NCI-H146 treated with DMSO at 0.1 percent for 48 hours (cell line): ENCODE data around the gene TTC12.

ENCODE experiments used
- DNase-seq: peaks from one replicate; lab custom pipeline; 2025; ENCODE audit not compliant: unreplicated experiment; lab: John Stamatoyannopoulos, UW

The TTC12 gene

DNA sequence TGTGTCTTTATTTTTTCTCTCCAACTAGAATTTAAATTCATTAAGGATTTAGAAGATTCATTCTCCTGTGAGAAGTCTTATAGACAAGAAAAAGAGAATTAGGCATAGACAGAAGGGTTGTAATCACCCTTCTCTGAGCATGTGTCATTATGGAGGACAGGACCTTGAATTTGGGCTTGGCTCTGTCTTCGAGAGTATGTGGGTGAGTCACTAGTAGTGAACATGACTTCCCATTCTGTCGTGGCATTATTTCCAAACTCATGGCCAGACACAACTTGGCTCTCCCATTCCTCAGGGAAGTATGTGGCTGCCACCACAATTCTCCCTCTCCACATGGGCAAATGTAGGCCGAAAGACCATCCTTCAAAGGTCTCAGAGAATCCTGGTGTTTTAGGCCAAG lies 58.9 kb downstream of the TTC12 start:
- no peak for DNase-seq

- no peak for DNase-seq
Measured at GRCh38 chr11:113373981-113374560, 59.7 kb downstream of the TTC12 start.

GRCh38 chr11:113375402-113375801 lies 61.0 kb downstream of the TTC12 start:
- no peak for DNase-seq

GRCh38 chr11:113376156-113376555 lies 61.8 kb downstream of the TTC12 start:
- no peak for DNase-seq

DNA sequence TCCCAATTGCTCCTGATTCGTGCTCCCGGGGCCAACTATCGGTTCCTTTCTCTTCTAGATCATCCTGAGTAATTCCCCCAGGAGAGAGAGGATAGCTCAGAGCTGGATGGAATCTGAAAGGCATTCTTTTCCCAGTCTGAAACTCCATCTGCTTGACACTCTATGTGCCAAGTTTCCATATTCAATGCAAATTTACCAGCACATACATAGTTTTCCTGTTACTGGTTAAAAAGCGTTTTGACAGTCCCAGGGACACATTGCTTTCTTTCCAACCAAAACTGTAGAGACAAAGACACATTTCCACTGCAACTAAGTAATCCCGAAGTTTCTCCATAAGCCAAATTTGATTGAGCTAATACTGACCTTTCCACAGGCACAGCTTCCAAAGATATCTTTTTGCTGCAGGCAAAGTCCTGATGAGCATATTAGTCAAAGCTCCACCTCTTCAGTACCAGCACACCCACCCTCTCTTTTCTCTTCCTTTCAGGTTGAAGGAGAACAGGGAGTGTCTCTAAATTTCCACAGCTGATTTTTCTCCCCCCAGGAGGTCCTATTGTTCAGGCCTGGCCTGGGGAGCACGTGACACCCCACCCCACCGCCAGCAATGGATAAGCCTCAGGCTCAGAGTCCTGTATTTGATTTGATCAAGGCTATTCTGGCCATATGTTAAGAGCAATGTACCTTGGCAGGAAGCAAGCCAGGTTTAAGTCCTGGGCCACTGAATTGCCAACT lies 63.5 kb downstream of the TTC12 start:
- DNase-seq, result peak; percentile 68

DNA sequence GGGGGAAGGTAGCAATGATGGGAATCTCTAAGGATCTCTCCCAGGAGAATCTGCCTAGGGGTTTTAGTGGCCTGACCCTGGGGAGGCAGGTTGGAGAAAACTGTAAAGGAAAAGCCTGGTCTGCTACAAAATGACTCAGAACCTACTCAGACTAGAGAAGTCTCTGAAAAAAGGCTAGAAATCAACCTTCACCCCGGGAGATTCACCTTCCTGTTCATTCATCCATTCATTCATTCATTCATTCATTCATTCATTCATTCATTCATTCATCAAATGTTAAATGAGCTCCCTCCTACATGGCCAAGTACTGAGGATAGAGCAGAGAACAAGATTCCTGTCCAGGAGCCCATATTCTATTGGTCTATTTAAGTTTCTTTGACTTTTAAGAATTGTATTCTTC lies 64.3 kb downstream of the TTC12 start:
- no peak for DNase-seq

GRCh38 chr11:113382121-113382520 lies 67.7 kb downstream of the TTC12 start:
- DNase-seq, result no peak

DNA sequence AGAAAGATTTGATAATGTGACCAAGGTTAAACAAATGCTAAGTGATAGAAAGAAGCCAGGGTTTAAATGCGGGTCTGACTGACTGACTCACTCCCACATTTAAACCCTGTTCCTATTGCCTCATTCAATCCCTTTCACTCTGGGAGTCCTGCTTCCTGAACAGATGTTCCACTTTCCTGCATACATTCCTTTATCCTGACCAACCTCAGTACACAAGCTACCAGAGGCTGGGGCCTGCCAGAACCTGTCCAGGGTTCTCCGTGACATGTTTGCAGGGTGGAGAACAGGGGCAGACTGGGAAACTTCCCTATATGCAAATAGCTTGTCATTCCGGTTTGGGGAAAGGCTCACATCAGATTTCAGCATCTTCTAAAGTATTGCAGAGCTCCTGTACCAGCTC lies 70.2 kb downstream of the TTC12 start:
- no peak for DNase-seq

GRCh38 chr11:113385749-113386148 lies 71.4 kb downstream of the TTC12 start:
- no peak for DNase-seq

GRCh38 chr11:113386866-113387265 lies 72.5 kb downstream of the TTC12 start:
- DNase-seq, result no peak

- DNase-seq, result no peak
Measured at GRCh38 chr11:113387605-113388211, 73.3 kb downstream of the TTC12 start, which contains the start of gene ANKK1. ANKK1 (plus strand) TSS chr11:113387779; CDS start chr11:113387885, 106 bp downstream.

GRCh38 chr11:113389272-113389671 lies 74.9 kb downstream of the TTC12 start:
- DNase-seq, result no peak

DNA sequence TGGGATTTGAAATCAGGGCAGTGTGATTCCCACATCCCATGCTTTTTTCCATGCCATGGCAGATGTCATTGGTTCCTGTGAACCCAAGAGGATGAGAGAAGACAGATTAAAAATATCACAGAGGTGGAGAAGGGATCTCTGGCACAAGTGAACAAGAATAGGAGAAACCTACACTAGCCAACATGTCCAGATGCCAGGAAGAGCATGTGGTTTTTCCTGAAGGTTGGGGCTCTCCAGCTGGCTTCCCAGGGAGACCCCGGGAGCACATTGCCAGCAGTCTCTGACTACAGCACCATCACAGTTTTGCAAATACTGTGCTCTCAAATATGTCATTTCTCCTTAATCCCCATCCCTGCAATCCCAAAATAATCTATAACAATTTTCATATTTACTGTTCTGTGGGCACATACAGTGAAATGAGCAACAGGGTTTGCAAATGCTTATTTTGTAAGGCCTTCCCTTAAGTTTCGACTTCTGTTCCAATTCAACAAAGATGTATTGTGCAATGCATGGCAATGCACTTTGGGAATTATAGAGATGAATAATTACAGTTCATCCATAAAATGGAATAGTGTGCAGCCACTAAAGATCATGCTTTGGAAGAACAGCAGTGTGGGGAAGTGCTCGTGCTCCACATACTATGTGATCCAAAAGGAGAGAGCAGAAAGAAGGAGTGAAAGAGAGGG lies 78.0 kb downstream of the TTC12 start:
- no peak for DNase-seq

GRCh38 chr11:113393501-113393985 lies 79.2 kb downstream of the TTC12 start:
- no peak for DNase-seq

- no peak for DNase-seq
Measured at GRCh38 chr11:113394919-113395318, 80.5 kb downstream of the TTC12 start.

DNA sequence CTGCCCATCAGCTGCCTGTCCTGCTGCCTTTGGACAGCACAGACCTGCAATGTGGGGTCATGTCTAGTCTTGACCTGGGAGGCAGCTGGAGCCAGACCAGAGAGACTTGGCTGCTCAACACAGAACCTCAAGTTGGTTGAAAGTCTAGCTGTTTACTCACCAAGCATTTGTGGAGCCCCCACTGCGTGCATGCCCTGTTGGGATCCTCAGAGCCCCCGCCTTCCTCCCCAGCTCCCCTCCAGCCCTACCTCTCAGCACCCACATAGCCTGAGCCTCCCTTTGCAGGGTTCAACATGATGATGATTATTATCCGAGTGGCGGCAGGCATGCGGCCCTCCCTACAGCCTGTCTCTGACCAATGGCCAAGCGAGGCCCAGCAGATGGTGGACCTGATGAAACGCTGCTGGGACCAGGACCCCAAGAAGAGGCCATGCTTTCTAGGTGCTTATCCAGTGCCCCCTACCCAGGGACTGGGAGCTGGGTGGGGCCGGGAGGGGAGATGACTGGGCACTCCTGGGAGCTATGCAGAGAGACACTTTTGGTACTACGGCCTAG lies 81.5 kb downstream of the TTC12 start:
- no peak for DNase-seq

GRCh38 chr11:113396690-113397089 lies 82.3 kb downstream of the TTC12 start:
- no peak for DNase-seq

- no peak for DNase-seq
Measured at GRCh38 chr11:113397212-113397611, 82.8 kb downstream of the TTC12 start.

DNA sequence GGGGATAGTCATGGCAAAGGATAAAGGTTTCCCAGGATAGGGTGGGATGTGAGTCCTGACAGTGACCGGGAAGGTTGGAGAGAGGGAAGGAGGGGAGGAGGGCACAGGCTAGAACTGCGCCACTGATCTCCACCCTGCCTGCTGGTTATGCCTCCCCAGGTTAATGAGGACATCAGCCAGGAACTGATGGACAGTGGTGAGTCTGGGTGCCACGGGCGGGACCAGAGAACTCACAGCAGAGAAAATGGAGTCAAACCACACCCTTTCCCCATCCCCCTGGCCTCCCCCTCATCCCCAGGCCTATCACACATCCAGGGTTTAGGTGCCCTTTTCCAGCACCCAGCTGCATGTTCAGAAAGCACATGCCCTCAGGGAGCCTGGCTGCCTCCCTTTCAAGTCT lies 83.4 kb downstream of the TTC12 start:
- no peak for DNase-seq

- DNase-seq, result no peak
Measured at GRCh38 chr11:113398669-113399430, 84.5 kb downstream of the TTC12 start.
